HG02678 (cell line): Measurements from ENCODE around the gene KCNG1.
"Not testable (repeated sequence)": the region's sequence is repeated elsewhere in the genome, so short reads cannot be mapped to it uniquely, and the experiment has no call there.

Source experiments
- ATAC-seq: cut with Tn5 transposase; IDR thresholded peaks from one replicate; pipeline ENCODE4 v1.9.1; 2021; ENCODE audit warnings: mild to moderate bottlenecking, moderate library complexity; ENCODE audit not compliant: unreplicated experiment

KCNG1 gene

GRCh38 chr20:50987493-50988210 is 35.3 kb downstream of the KCNG1 start:
- ATAC-seq, result no peak

- no peak for ATAC-seq
Measured at GRCh38 chr20:50983321-50983720, 39.6 kb downstream of the KCNG1 start.

GRCh38 chr20:50982363-50982762 is 40.5 kb downstream of the KCNG1 start:
- no peak for ATAC-seq

GRCh38 chr20:50981714-50982048 is 41.2 kb downstream of the KCNG1 start:
- ATAC-seq, result no peak

GRCh38 chr20:50980851-50981713 is 41.8 kb downstream of the KCNG1 start:
- no peak for ATAC-seq

GRCh38 chr20:50980071-50980681 is 42.7 kb downstream of the KCNG1 start:
- ATAC-seq, result no peak

GRCh38 chr20:50978533-50978932 is 44.4 kb downstream of the KCNG1 start:
- ATAC-seq, result not testable (repeated sequence)

GRCh38 chr20:50977066-50978021 is 45.6 kb downstream of the KCNG1 start:
- ATAC-seq, result no peak

- no peak for ATAC-seq
Measured at GRCh38 chr20:50975701-50976330, 47.1 kb downstream of the KCNG1 start.

- ATAC-seq, result no peak
Measured at GRCh38 chr20:50969912-50970311, 53.0 kb downstream of the KCNG1 start.

- no peak for ATAC-seq
Measured at GRCh38 chr20:50969435-50969834, 53.5 kb downstream of the KCNG1 start.

GRCh38 chr20:50968289-50968688 is 54.6 kb downstream of the KCNG1 start:
- no peak for ATAC-seq

GRCh38 chr20:50967586-50967985 is 55.3 kb downstream of the KCNG1 start:
- ATAC-seq, result no peak

- no peak for ATAC-seq
Measured at GRCh38 chr20:50959543-50960126, 63.3 kb downstream of the KCNG1 start.

GRCh38 chr20:50958615-50959542 is 64.0 kb downstream of the KCNG1 start, which contains the start of gene MOCS3:
Gene MOCS3 (plus strand): TSS chr20:50958818. CDS start chr20:50958843, 25 bp downstream.
- peak; percentile 83 for ATAC-seq

GRCh38 chr20:50957798-50958614 is 64.9 kb downstream of the KCNG1 start, which contains the start of gene DPM1:
Gene DPM1 (minus strand): TSS chr20:50958532. CDS start chr20:50958523, 9 bp downstream.
- peak; percentile 79 for ATAC-seq

- no peak for ATAC-seq
Measured at GRCh38 chr20:50957276-50957675, 65.6 kb downstream of the KCNG1 start.

GRCh38 chr20:50953821-50954220 is 69.1 kb downstream of the KCNG1 start:
- no peak for ATAC-seq
